Activated effector memory CD4-positive, alpha-beta T cell treated with anti-CD3 and anti-CD28 coated beads, Interleukin-2, amount 50 U/mL, for 16 hours (primary cell): ENCODE results near the gene GNGT2.

ENCODE experiments used
- DNase-seq: peaks from one replicate; pipeline ENCODE4 v3.0.0-alpha.2; 2020

The GNGT2 gene

DNA sequence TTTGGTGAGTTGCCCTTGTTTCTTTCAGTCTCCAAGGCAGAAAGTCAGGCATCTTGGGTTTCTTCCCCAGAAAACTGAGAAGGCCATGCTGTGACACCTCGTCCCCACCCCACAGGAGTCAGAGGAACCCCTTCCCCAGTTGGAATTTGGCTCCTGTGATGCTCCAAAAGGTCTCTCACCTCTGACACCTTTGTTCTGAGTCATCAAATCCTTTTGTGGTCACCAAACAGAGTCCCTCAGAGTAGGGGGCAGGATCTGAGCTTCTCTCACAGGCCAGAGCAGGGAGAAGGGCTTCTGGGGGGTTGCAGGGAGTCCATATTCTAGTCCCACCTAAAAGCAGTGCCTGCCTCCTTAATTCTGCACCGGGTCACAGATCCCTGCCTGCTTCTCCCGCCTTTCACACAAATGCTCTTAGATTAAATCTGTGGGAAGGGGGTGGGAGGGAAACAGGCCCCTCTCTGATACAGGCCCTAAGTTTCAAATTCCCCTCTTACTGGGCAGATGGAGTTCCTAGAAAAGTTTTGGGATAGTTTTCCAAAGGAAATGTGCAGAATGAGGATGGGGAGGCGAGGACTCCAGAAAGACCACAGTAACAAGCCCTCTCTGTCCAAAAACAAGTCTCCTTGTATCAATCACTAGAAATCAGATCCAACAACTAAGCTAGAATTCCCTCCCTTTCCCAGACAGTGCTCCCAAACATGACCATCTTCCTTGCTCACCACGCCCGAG lies 18.9 kb upstream of the GNGT2 start:
- no peak for DNase-seq

DNA sequence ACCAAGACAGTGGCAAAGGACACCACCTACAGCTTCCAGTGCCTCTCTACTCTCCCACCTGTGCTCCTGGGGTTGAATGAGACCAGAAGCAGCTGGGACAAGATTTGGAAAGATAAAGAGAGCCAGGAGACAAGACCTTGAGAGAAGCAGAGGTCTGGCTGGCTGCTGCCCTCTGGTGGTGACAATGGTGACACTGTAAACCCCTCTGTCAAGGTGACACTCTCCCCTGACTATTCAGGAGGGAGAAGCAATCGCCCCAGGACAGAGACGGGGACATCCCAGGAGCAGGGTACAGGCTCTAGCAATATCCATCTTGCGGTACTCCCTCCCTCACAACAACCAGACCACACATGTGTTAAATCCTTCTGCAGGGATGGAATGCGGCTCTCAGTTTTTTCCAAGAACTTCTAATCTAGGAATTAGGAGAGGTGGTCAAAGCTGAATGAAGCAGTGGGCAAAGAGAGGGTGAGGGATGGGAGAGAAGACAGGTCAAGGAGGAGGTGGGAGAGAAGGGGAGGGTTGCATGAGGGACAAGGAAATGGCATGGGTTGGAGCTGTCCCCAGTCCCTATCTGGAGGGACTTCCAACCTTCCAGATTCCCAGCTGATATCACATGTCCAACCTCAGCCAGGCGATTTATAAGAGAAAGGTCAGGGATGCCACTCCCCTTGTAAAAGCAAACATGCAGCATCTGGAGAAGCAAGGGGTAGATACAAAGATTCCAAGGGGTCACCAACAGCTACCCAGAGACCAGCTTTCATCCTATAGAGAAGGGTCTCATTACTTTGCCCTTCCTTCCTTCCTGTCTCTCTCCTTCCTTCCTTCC lies 17.3 kb upstream of the GNGT2 start:
- peak; percentile 91 for DNase-seq

DNA sequence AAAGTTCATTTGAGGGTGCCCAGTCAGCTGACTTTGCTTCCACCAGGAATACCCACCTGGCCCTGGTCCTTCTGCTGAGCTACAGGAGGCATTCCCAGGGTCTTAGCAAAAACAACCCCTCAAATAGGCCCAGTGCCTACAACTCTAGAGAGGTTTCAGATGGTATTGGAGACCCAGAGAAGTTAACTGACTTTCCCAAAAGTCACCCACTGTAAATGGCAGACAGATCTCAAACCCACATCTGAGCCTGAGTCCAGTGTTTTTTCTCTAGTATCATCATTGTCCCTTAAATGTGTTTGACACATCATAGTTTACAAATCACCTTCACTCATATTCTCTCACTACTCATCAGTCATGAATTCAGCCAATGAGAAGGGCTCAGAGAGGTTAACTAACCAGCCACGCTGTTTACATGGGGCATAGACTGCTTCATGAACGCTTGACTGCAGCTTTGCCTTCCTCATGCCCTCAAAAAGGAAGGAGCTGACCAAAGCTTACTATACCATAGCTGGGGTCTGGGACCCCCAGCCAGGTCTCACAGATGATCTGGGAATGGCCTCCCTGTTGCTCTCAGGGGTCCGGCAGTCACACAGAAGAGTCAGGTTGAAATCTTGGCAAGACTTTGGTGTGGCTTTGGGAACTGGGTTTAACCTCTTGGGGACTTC lies 16.5 kb upstream of the GNGT2 start:
- no peak for DNase-seq

DNA sequence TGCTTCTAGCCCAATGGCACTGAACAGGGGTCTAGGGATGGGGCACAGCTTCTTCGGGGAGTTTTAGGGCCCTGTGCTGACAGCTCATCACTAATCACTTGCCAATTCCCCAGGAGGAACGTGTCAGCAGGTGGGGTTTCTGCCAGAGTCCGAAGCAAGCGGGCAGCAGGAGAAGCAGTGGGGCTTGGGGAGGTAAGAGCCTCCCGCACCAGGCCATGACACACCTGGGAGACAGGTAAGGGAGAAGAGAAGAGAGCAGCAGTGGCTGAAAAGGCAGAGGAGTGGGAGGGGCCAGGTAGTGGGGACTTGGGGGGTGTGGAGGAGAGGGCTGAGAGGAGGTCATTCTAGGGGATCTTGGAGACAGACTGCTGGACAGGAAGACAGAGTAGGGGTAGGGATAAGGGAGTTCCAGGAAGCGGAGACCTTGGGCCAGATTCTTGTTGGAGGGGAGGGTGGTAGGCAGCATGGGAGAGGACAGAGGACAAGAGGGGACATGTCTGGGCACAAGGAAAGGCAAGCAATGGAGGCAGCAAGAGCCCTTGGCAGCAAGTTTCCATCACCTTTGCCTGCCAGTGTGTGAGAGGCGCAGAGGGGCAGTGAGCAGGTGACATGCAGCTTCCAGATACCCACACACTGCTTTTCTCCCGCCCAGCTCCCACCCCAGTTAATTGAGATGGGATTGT lies 15.3 kb upstream of the GNGT2 start:
- no peak for DNase-seq

DNA sequence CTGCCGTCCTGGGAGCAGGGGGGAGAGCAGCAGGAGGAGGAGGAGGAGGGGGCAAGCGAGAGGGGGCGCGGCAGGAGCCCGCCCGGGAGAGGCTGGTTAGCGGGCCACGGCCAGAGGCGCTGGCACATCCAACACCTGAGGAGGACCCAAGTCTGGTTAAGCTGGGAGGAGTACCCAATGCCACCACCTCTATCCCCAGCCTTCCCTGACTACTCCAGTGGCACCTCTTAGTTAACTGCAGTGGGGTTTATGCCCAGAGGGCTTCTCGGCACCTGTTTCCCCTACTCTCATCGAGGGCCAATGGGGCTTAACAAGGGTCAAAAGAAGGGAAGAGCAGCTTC lies 14.6 kb upstream of the GNGT2 start:
- no peak for DNase-seq

DNA sequence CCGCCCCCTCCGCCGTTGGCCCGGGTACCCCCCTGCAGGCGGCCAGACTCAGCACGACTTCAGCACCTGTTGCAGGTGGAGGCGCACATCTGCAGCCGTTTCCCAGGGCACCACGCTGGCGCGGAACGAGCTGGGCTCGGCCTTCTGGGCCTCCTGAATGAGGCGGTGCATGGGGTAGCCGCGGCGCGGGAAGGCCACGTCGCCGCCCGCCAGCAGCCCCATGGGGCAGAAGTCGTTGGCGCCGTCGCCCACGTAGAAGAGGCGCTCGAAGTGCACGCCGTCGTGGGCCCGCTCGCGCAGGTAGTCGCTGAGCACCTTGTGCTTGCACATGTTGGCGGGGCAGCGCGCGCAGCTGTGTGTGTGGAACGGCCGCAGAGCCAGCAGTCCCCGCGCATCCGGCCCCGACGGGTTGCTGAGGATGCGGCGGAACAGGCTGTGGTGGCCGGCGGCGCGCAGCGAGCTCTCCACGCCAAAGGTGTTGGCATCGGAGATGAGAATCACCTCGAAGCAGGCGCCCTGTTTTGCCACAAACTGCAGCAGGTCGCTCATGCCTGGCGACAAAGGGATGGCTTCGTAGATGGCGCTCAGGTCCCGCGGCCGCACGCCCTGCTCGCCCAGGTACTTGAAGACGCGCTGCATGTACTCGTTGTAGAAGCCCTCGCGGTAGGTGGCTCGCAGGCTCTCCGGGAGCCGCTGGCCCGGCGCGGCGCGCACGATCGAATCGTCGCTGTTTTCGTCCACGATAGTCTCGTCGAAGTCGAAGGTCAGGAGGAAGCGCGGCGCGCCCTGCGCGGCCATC lies 14.0 kb upstream of the GNGT2 start:
- peak; percentile 80 for DNase-seq

DNA sequence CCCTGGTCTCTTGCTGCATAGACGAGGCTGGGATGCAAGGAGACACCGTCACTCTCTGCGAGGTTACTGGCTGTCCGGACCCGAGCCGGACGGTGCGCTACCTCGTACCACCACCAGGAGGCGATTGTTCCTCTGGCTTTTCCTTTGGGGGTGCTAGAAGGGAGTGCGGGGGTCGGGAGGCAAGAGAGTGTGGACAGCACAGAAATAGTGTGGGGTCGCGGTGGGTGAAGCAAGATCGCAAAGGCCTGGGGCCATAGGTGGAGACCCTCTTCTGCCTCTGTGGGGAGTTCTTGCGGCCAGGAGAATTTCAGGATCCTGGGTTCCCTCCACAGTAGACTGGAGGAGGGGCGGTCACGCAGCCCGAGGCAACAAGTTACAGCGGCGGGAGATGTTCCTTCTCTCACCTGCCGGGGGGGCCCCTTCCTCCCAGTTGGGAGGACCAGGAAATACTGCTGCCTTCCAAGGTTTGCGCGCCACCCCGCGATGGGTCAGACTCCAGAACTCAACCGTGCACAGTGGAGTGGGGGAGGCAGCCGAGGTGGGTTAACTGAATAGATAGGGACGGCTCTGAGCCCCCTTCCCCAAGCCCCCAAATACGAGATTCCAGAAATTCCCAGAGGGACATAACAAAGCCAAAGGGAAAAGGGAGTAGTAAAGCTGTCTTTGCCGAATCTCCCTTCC lies 13.3 kb upstream of the GNGT2 start:
- peak; percentile 88 for DNase-seq

DNA sequence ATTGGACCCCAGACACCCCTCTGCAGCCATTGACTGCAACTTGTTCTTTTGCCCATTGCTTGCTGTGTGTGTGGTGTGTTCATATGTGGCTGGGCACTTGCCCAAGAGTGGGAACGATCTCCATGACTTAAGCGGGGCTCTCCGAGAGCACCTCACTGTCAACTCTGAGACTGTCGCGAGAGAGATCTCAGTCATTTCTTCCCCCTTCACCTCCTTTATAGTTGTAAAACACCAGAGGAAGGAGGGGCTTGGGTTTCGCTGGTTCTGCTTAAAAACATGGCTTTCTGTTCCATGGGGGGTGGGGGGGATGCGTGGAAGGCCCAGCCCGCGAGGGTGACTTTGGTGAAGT lies 12.8 kb upstream of the GNGT2 start:
- no peak for DNase-seq

DNA sequence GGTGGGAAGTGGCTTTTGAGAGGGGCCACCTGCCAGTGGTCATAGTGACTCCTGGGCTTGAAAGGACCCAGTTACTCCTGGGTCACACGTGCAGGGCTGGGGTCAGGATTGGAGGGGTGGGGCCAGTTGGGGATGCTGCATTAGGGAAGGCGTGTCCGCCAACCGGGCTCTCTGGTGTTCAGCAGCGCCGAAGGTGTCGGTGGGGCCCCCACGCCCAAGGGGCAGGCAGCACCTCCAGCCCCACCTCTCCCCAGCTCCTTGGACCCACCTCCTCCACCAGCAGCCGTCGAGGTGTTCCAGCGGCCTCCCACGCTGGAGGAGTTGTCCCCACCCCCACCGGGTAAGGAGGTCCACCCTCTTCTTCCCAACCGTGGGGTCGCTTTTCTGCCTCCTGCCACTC lies 9.6 kb upstream of the GNGT2 start:
- DNase-seq, result no peak

DNA sequence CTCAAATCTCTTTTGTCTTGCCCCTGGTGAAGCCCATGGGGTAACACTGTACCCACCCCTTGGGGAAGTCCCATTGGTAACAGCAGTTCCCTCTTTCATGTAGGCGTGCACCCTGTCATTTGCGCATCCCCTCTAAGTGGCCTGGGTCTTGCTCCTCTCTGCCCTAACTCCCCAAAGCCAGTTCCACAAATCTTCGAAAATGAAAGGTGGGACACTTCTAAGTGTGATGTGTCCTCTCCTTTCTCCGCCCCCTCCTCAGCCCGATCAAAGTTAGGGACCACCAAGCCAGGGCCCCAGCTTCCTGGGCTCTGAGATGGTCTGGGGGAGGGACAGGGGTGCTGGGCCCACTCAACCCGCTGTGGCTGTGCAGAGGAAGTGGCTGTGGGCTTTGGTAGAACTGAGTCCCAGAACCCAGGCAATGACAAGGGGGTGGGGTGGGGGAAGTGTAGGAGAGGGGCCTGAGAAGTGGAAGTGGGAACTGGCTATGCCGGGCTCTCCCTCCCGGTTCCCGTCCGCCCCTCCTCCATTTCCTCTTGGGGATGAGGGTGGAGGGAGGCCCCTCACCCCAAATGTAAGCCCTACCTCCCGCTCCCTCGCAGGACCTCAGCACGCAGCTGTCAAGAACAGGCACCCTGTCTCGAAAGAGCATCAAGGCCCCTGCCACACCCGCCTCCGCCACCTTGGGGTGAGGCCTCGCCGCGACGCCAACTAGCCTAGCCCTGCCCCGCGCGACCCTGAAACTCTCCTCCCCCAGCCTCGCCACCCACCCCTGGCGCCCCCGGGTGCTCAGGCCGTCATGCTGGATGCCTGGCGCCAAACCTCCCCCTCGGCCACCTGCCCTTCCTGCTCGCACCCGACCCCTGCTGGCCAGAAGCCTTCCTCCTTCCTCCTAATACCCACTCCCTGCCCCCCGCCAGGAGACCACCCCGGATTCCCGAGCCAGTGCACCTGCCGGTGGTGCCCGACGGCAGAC lies 8.9 kb upstream of the GNGT2 start:
- no peak for DNase-seq

DNA sequence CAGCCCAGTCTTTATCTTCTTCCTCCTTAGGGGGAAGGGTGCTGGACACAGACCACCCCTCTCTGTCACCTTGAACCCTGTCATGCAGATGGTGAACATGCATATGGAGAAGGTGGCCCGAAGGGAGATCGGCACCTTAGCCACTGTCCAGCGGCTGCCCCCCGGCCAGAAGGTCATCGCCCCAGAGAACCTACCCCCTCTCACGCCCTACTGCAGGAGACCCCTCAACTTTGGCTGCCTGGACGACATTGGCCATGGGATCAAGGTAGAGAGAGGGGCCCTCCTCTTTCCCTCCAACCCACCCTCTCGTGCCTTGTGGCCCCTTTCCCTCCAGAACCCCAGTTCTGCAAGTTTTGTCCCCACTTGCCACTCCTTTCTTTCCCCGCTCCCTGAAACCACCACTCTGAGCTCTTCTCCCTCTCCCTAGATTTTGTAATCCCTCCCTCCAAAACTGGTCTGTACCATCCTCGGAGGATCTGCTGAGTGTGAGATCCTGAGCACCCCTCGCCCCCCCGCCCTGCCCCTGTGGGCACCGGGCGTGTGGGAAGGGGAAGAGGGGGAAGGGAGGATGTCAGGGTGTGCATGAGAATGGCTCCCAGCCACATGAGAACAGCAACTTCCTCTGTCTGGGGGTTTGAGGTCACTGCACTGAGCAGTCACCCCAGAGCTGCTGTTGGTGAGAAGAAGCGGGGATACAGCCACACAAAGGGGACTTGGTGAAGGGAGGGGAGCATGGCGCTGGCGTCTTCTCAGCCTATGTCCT lies 7.5 kb upstream of the GNGT2 start:
- DNase-seq, result peak; percentile 81

DNA sequence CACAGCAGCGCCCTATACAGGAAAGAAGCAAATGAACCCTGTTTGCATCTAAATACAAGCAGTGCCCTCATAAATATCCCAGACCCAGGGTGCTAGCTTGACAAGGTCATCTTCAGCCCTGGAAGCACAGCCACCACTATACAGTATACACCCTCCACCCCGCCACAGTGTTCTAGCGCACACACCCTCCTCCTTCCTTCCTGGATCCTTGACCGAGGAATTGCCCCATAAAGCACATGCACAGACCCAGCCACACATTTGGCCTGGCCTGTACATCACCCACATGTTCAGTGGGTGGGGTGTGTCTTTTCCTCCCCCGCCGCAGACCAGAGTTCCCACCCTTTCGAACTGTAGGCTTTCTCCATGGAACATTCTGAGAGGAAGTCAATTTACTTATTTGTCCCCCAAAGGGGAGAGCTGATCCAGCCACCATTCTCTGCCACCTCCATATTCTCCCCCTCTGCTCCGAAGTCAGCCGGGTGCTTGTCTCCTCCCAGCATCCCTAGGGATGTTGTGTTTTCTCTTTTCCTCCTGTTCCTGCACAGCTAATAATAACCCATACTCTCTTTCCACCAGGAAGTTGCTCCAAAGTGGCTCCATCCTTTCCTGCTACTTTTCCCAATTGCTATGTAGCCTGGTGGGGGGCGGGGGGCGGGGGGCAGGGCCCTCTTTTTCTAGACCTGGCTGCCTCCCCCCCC lies 6.7 kb upstream of the GNGT2 start:
- DNase-seq, result no peak

DNA sequence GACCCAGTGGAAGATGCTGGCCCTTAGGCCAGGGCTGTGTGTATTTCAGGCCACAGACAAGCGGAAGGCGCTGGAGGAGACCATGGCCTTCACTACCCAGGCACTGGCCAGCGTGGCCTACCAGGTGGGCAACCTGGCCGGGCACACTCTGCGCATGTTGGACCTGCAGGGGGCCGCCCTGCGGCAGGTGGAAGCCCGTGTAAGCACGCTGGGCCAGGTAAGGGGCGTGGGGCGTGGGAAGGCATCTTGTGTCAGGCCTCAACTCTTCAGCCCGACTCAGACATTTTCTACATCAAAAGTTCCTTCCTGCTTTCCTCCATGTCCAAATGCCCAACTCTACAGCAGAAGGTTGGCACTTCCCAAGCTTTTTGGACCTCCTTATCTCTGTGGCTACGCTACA lies 6.1 kb upstream of the GNGT2 start:
- no peak for DNase-seq

DNA sequence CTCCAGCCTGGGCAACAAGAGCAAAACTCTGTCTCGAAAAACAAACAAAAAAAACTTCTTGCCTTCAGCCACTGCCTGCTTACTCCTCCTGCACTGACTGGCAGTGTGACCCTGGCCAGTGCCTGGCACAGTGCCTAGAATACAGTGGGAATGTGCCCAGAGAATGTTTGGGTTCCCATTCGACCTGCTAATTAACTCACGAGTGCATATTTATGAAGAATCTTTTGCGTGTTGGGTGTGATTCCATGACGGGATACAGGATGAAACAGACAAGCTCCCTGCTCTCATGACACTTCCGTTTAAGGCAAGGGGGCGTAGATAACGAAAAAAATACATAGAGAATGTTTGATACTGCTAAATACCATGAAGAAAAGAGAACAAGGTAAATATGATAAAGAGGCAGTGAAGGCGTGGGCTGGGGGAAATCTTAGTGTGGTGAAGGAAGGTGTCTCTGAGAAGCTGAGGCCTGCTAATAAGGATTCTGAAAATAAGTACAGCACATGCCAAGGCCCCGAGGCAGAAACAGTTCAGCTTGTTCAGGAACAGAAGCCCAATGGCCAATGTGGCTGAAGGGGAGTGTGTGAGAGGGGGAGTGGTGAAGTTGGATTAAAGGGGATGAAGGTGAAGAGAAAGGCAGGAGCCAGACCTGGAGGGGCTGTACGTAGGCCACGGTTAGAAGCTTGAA lies 4.4 kb upstream of the GNGT2 start:
- DNase-seq, result no peak

DNA sequence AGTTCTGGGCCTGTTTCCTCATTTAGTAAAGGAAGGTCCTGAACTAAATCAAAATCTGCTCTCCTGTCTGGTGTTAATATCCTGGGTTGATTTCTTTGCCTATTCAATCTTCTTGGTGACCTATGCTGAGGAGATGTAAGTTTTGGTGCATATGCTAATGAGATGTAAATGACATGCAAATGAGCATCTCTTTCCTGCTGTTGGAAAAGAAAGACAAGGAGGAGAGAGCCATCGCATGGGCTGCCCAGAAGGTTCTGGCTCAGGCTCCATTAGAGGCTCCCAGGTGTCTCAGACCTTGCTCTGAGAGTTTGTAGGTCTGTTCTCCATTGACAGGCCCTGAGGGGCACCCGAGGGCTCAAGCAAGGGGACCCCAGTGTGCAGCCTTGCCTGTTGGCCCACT lies 3.5 kb upstream of the GNGT2 start:
- DNase-seq, result no peak

DNA sequence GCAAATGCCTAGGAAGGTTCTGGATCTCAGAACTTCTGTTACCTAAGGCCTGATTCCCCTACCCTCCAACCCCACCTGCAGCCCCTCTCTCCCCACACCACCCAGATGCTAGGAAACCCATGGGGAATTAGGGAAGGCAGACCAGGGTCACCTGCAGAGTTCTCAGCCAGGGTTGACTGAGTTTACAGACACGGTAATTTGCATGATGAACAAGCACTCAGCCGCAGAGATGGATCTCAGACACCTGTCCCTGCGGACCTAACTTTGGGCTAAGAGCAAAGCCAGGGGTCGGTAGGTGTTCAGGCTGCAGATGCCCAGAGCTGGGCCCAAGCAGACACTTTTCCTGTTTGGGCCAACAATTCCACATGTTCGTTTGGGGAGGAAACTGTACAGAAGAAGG lies 3.0 kb upstream of the GNGT2 start:
- DNase-seq, result no peak

DNA sequence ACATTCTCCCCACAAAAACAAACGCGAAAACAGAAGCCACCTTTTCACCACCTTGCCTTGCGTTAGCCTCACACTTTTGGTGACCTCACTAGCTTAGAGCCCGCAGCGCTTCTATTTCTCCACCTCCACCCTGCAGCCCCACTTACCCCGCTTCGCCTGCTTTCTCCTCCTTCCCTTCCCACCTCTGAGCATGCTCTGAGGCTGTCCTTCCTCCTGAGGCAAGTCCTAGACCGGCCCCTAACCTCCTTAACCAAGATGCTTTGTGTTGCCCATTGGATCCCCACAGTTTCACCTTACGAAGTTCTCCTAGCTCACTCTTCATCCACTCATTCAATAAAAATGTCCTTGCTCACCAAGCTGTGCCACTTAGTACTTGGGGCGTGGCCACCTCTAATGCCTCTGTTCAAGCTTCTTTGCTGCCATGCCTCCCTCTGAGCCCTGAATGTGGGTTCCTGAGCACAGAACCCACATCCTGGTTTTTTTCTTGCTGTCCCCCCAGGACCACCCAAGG lies 1.3 kb downstream of the GNGT2 start:
- DNase-seq, result no peak

DNA sequence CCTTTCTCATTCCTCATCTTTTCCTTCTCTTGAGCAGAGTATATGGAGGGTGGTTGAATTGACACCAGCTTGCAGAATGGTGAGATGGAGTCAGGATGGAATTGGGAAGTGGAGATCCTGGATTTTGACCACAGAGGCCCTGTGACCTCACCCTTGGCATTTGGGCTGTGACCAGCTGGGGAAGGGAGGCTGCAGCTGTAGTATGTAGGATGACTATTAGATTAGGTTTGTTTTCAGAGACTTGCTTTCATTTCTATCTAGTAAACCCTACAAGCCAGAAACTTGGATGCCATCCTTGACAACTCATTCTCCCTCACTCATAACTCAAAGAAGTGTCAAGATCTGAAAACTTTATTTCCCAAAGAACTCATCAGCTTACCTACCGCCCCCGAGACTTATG lies 5.9 kb downstream of the GNGT2 start:
- DNase-seq, result no peak

DNA sequence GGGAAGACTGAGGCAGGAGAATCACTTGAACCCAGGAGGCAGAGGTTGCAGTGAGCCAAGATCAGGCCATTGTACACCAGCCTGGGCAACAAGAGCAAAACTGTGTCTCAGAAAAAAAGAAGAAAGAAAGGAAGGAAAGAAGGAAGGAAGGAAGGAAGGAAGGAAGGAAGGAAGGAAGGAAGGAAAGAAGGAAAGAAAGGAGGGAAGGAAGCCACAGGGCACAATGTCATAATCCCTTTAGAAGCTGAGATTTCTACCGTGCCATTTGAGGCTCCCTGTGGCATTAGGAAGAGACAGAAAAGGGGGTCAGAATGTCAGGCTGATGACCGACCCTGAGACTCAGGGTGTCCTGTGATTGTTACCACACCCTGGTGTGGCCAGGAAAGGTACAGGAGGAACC lies 6.6 kb downstream of the GNGT2 start:
- no peak for DNase-seq
